Gastrocnemius medialis (tissue), 4 donors: ENCODE measurements around the gene CHTF18.

Source experiments
- CTCF ChIP-seq, 5 experiments: fragments of 450-650 bp in 3 of 5; fragments of 200-600 bp in 2 of 5; sonication (generic) in 2 of 5; IDR thresholded peaks in 4 of 5; conservative IDR thresholded peaks in 1 of 5; 1 replicate in 4 of 5; 2 replicates in 1 of 5; pipeline ENCODE4 v1.5.1; 2016 to 2019; ENCODE audit warnings: antibody characterized with exemption in 5 of 5, mild to moderate bottlenecking in 3 of 5, moderate library complexity in 3 of 5
- POLR2A ChIP-seq, 2 donors: fragments of 450-650 bp; IDR thresholded peaks; one replicate each; pipeline ENCODE4 v1.6.1; 2017; ENCODE audit warnings: antibody characterized with exemption in 2 of 2, mild to moderate bottlenecking in 2 of 2, moderate library complexity in 2 of 2

DNA sequence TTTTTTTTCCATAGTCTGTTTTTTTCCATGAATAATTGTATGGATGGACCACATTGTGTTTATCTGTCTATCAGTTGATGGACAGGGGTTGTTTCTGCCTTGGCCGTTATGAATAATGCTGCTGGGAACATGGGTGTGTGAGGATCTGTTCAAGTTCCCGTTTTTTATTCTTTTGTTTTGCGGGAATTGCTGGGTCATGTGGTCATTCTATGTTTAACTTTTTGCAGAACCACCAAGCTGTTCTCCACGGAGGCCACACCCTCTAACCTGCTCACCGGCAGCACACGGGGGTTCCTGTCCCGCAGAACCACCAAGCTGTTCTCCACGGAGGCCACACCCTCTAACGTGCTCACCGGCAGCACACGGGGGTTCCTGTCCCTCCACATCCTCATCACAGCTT, 33.8 kb upstream of the CHTF18 start:
- TF ChIP-seq POLR2A (IDR thresholded peaks at IDR 0.05) (no peak), CTCF (IDR thresholded peaks at IDR 0.05 in 4 of 5, conservative IDR thresholded peaks at IDR 0.05 in 1 of 5) (no peak)
